ENCODE results near the gene LMTK3.

DNA sequence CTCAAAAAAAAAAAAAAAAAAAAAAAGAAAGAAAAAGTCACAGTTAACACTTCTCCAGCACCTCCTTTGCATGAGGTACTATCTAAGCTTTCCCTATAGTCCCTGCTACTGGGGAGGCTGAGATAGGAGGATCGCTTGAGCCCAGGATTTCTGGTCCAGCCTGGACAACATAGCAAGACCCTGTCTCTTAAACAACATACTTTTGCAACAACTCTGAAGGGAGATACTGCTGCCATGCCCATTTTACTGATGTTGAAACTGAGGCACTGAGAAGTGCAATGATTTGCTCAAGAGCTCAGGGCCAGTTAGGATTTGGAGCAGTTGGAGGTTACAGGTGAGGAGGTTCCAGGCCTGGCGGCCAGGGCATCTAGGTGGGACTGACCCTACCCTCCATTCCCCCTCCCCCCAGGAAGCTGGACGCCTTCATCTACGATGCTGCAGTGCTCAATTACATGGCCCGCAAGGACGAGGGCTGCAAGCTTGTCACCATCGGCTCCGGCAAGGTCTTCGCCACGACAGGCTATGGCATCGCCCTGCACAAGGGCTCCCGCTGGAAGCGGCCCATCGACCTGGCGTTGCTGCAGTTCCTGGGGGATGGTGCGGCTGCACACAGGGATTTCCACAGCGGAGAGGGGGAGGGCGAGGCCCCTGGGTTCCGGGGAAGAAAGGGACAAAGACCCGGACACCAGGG is 70.1 kb downstream of the LMTK3 start:
- TF ChIP-seq, protein P1, sequence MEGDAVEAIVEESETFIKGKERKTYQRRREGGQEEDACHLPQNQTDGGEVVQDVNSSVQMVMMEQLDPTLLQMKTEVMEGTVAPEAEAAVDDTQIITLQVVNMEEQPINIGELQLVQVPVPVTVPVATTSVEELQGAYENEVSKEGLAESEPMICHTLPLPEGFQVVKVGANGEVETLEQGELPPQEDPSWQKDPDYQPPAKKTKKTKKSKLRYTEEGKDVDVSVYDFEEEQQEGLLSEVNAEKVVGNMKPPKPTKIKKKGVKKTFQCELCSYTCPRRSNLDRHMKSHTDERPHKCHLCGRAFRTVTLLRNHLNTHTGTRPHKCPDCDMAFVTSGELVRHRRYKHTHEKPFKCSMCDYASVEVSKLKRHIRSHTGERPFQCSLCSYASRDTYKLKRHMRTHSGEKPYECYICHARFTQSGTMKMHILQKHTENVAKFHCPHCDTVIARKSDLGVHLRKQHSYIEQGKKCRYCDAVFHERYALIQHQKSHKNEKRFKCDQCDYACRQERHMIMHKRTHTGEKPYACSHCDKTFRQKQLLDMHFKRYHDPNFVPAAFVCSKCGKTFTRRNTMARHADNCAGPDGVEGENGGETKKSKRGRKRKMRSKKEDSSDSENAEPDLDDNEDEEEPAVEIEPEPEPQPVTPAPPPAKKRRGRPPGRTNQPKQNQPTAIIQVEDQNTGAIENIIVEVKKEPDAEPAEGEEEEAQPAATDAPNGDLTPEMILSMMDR (IDR thresholded peaks at IDR 0.05; ENCODE audit: low read depth, low read length, poor library complexity, severe bottlenecking) = no peak
- no peak for TF ChIP-seq EZH2phosphoT487 (IDR thresholded peaks at IDR 0.05; ENCODE audit: borderline replicate concordance, low read length)
